HepG2 (cell line): ENCODE measurements around the gene ACADVL. TPM values are rescaled to one million over a fixed set of nuclear protein-coding genes. Genes with fewer than 3 reads are reported as not detected.

ENCODE experiments used
- EP300 ChIP-seq, 3 experiments: sonication (generic) in 1 of 3; formaldehyde crosslinking in 1 of 3; IDR thresholded peaks; 2 replicates each; pipeline versions ENCODE4 v1.5.1 to v1.6.1; 2011 to 2020; ENCODE audit warnings: low read depth in 2 of 3, low read length in 2 of 3, borderline replicate concordance in 1 of 3, improper control_type of control experiment in 1 of 3, mild to moderate bottlenecking in 1 of 3, missing genetic modification reagents in 1 of 3, moderate library complexity in 1 of 3
- ESRRA ChIP-seq: sonication (generic); formaldehyde crosslinking; IDR thresholded peaks from 2 replicates; pipeline ENCODE4 v1.5.1; 2020; ENCODE audit warnings: mild to moderate bottlenecking, low read depth, missing genetic modification reagents
- FOXC1 ChIP-seq: sonication (generic); formaldehyde crosslinking; IDR thresholded peaks from 2 replicates; pipeline ENCODE4 v1.8.0; 2022; ENCODE audit warnings: mild to moderate bottlenecking, missing genetic modification reagents, borderline replicate concordance
- GATAD2A ChIP-seq: IDR thresholded peaks from 2 replicates; pipeline ENCODE4 v1.6.1; 2016
- GZF1 ChIP-seq: sonication (generic); formaldehyde crosslinking; IDR thresholded peaks from 2 replicates; pipeline ENCODE4 v1.5.1; 2020; ENCODE audit warnings: mild to moderate bottlenecking, missing genetic modification reagents
- IRF2 ChIP-seq: IDR thresholded peaks from 2 replicates; pipeline ENCODE4 v1.6.1; 2018; ENCODE audit warnings: missing genetic modification reagents, missing compliant biosample characterization
- JUND ChIP-seq: sonication (generic); formaldehyde crosslinking; IDR thresholded peaks from 2 replicates; pipeline ENCODE4 v1.8.0; 2022; ENCODE audit warnings: mild to moderate bottlenecking, missing genetic modification reagents
- KAT8 ChIP-seq: IDR thresholded peaks from 2 replicates; pipeline ENCODE4 v1.6.1; 2016; ENCODE audit warnings: missing genetic modification reagents, missing compliant biosample characterization
- KLF6 ChIP-seq: IDR thresholded peaks from 2 replicates; pipeline ENCODE4 v1.8.0; 2016; ENCODE audit warnings: missing biosample characterization, missing genetic modification reagents
- NFYB ChIP-seq: sonication (generic); formaldehyde crosslinking; IDR thresholded peaks from 2 replicates; pipeline ENCODE4 v1.4.0; 2020; ENCODE audit warnings: missing genetic modification reagents
- PHF21A ChIP-seq: sonication (generic); formaldehyde crosslinking; IDR thresholded peaks from 2 replicates; pipeline ENCODE4 v1.5.0; 2020; ENCODE audit warnings: mild to moderate bottlenecking, missing genetic modification reagents
- POLR2AphosphoS5 ChIP-seq: IDR thresholded peaks from 2 replicates; pipeline ENCODE4 v1.6.1; 2012; ENCODE audit warnings: low read depth, low read length
- RBM22 ChIP-seq: fragments of 200-400 bp; formaldehyde crosslinking; optimal IDR thresholded peaks from 2 replicates; pipeline ENCODE3; 2017; ENCODE audit warnings: mild to moderate bottlenecking, low read length, moderate library complexity
- REXO4 ChIP-seq: sonication (generic); formaldehyde crosslinking; IDR thresholded peaks from 2 replicates; pipeline ENCODE4 v1.8.0; 2022; ENCODE audit warnings: missing genetic modification reagents, mild to moderate bottlenecking, borderline replicate concordance
- SP140L ChIP-seq: sonication (generic); formaldehyde crosslinking; IDR thresholded peaks from 2 replicates; pipeline ENCODE4 v1.4.0; 2020; ENCODE audit warnings: missing genetic modification reagents, borderline replicate concordance
- THAP11 ChIP-seq: IDR thresholded peaks from 2 replicates; pipeline ENCODE4 v1.6.1; 2016; ENCODE audit warnings: missing biosample characterization, missing genetic modification reagents
- XBP1 ChIP-seq: sonication (generic); formaldehyde crosslinking; IDR thresholded peaks from 2 replicates; pipeline ENCODE4 v1.5.0; 2020; ENCODE audit warnings: missing genetic modification reagents
- ZBTB20 ChIP-seq: sonication (generic); formaldehyde crosslinking; IDR thresholded peaks from 2 replicates; pipeline ENCODE4 v1.8.1; 2023; ENCODE audit warnings: missing genetic modification reagents, low read depth, mild to moderate bottlenecking, borderline replicate concordance
- ZC3H4 ChIP-seq: sonication (generic); formaldehyde crosslinking; IDR thresholded peaks from 2 replicates; pipeline ENCODE4 v1.4.0; 2020; ENCODE audit warnings: missing genetic modification reagents, borderline replicate concordance
- ZNF138 ChIP-seq: sonication (generic); formaldehyde crosslinking; IDR thresholded peaks from 2 replicates; pipeline ENCODE4 v1.5.0; 2020; ENCODE audit warnings: mild to moderate bottlenecking, low read depth, missing genetic modification reagents
- ZNF235 ChIP-seq: sonication (generic); formaldehyde crosslinking; IDR thresholded peaks from 2 replicates; pipeline ENCODE4 v1.8.1; 2023; ENCODE audit warnings: mild to moderate bottlenecking, missing genetic modification reagents, borderline replicate concordance
- ZNF547 ChIP-seq: sonication (generic); formaldehyde crosslinking; IDR thresholded peaks from 2 replicates; pipeline ENCODE4 v1.5.1; 2020; ENCODE audit warnings: mild to moderate bottlenecking, missing genetic modification reagents
- ZNF644 ChIP-seq: IDR thresholded peaks from 2 replicates; pipeline ENCODE4 v1.6.1; 2016; ENCODE audit warnings: low read depth
- ZNF710 ChIP-seq: sonication (generic); formaldehyde crosslinking; IDR thresholded peaks from 2 replicates; pipeline ENCODE4 v1.5.0; 2020; ENCODE audit warnings: mild to moderate bottlenecking, missing genetic modification reagents, borderline replicate concordance
- polyA plus RNA-seq, 8 experiments: library from polyadenylated mRNA; depleted of rRNA in 3 of 8; stranded (reverse) in 7 of 8; unstranded in 1 of 8; fragments of >200 nt; fragmentation: Illumina TruSeq in 4 of 8; extraction: Trizol in 4 of 8; gene quantifications; 2 replicates each; pipeline versions ENCODE4 v1.2.1 to v1.2.3, GENCODE V29; 2011 to 2016; ENCODE audit warnings: low read depth in 4 of 8, missing spikeins in 1 of 8, mixed read lengths in 1 of 8; ENCODE audit not compliant: insufficient read depth in 1 of 8
- total RNA-seq, 5 experiments: library from RNA; depleted of rRNA; stranded (reverse); fragments of >200 nt; fragmentation: Illumina TruSeq; extraction: Trizol; gene quantifications; 2 replicates each; pipeline ENCODE4 v1.2.3, GENCODE V29; 2016; ENCODE audit warnings: low read depth in 1 of 5
- TF ChIP-seq, protein P1 (sequence below): IDR thresholded peaks from 2 replicates; pipeline ENCODE4 v1.4.0; 2020; ENCODE audit warnings: mild to moderate bottlenecking, missing genetic modification reagents

ACADVL gene
- total and polyA plus RNA-seq, 2 of the 13 experiments (the other 11 are each of a cell fraction or from before 2014, with no cell fraction given) = 219 to 412 TPM

- TF ChIP-seq RBM22 (peak; percentile 33), ZBTB20 (peak; percentile 64; the same call in 1 of the 2 replicates), THAP11 (CRISPR knock-in tag) (peak; percentile 74), PHF21A (CRISPR knock-in tag) (peak; percentile 38; the same call in 1 of the 2 replicates), REXO4 (CRISPR knock-in tag) (no peak), XBP1 (CRISPR knock-in tag) (no peak), SP140L (CRISPR knock-in tag) (no peak), KAT8 (CRISPR knock-in tag) (peak; percentile 35; the same call in 1 of the 2 replicates), ZNF138 (CRISPR knock-in tag) (no peak), ZC3H4 (CRISPR knock-in tag) (0 out of 2 replicates have a peak, but pooled peaks have one; percentile 34), JUND (CRISPR knock-in tag) (peak; percentile 56; the same call in 1 of the 2 replicates), POLR2AphosphoS5 (peak; percentile 48; the same call in 1 of the 2 replicates), EP300 (IDR thresholded peaks at IDR 0.05; ENCODE audit: low read depth in 2 of 2, low read length in 2 of 2) (peak; percentile 11 to 42; a peak in 1 of 4 replicates), EP300 (CRISPR knock-in tag; IDR thresholded peaks at IDR 0.05; ENCODE audit: borderline replicate concordance) (no peak), ZNF235 (CRISPR knock-in tag) (peak; percentile 67; the same call in 1 of the 2 replicates), ZNF710 (peak; percentile 32; the same call in 1 of the 2 replicates), ESRRA (CRISPR knock-in tag) (peak; percentile 35; the same call in 1 of the 2 replicates), ZNF644 (CRISPR knock-in tag) (peak; percentile 44; the same call in 1 of the 2 replicates), FOXC1 (CRISPR knock-in tag) (0 out of 2 replicates have a peak, but pooled peaks have one; percentile 42), KLF6 (peak; percentile 84), GZF1 (CRISPR knock-in tag) (peak; percentile 81; the same call in 1 of the 2 replicates), IRF2 (CRISPR knock-in tag) (peak; percentile 43; the same call in 1 of the 2 replicates), NFYB (CRISPR knock-in tag) (no peak), GATAD2A (CRISPR knock-in tag) (peak; percentile 86), ZNF547 (CRISPR knock-in tag) (0 out of 2 replicates have a peak, but pooled peaks have one; percentile 47)
- TF ChIP-seq, protein P1, sequence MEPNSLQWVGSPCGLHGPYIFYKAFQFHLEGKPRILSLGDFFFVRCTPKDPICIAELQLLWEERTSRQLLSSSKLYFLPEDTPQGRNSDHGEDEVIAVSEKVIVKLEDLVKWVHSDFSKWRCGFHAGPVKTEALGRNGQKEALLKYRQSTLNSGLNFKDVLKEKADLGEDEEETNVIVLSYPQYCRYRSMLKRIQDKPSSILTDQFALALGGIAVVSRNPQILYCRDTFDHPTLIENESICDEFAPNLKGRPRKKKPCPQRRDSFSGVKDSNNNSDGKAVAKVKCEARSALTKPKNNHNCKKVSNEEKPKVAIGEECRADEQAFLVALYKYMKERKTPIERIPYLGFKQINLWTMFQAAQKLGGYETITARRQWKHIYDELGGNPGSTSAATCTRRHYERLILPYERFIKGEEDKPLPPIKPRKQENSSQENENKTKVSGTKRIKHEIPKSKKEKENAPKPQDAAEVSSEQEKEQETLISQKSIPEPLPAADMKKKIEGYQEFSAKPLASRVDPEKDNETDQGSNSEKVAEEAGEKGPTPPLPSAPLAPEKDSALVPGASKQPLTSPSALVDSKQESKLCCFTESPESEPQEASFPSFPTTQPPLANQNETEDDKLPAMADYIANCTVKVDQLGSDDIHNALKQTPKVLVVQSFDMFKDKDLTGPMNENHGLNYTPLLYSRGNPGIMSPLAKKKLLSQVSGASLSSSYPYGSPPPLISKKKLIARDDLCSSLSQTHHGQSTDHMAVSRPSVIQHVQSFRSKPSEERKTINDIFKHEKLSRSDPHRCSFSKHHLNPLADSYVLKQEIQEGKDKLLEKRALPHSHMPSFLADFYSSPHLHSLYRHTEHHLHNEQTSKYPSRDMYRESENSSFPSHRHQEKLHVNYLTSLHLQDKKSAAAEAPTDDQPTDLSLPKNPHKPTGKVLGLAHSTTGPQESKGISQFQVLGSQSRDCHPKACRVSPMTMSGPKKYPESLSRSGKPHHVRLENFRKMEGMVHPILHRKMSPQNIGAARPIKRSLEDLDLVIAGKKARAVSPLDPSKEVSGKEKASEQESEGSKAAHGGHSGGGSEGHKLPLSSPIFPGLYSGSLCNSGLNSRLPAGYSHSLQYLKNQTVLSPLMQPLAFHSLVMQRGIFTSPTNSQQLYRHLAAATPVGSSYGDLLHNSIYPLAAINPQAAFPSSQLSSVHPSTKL (CRISPR knock-in tag) = peak; percentile 66
Measured at GRCh38 chr17:7258731-7259554, 39.2 kb downstream of the ACADVL start (continued).
